HTR-8/SVneo (cell line): ENCODE results near the gene TAF1.
"Not testable (repeated sequence)": the region's sequence is repeated elsewhere in the genome, so short reads cannot be mapped to it uniquely, and the experiment has no call there.

ENCODE experiments used
- DNase-seq: peaks from one replicate; pipeline ENCODE4 v3.0.0; 2011; ENCODE audit warnings: low spot score, mixed read lengths; ENCODE audit not compliant: insufficient read length
- FAIRE-seq: peaks from 2 replicates; lab custom pipeline; 2011; peaks lifted over from hg19 to GRCh38; lab: Jason Lieb, UNC

TAF1 gene

GRCh38 chrX:71400710-71401109 lies 34.6 kb downstream of the TAF1 start:
- DNase-seq (no peak), FAIRE-seq (no peak)

GRCh38 chrX:71416260-71416659 lies 50.1 kb downstream of the TAF1 start:
- DNase-seq = not testable (repeated sequence)
- peak; percentile 89 for FAIRE-seq

- DNase-seq (no peak), FAIRE-seq (peak; percentile 23)
Measured at GRCh38 chrX:71420686-71421085, 54.5 kb downstream of the TAF1 start.

GRCh38 chrX:71432733-71433132 lies 66.6 kb downstream of the TAF1 start:
- DNase-seq (no peak), FAIRE-seq (no peak)

GRCh38 chrX:71438750-71439149 lies 72.6 kb downstream of the TAF1 start:
- no peak for DNase-seq
- FAIRE-seq = no peak

GRCh38 chrX:71439420-71439819 lies 73.3 kb downstream of the TAF1 start:
- FAIRE-seq (no peak), DNase-seq (no peak)

- FAIRE-seq (peak; percentile 42), DNase-seq (no peak)
Measured at GRCh38 chrX:71439896-71440295, 73.7 kb downstream of the TAF1 start.

GRCh38 chrX:71440401-71440800 lies 74.2 kb downstream of the TAF1 start:
- no peak for FAIRE-seq
- DNase-seq = no peak

- not testable (repeated sequence) for DNase-seq, FAIRE-seq
Measured at GRCh38 chrX:71441809-71442208, 75.7 kb downstream of the TAF1 start.

GRCh38 chrX:71450433-71451106 lies 84.4 kb downstream of the TAF1 start:
- DNase-seq = no peak
- no peak for FAIRE-seq

- DNase-seq, FAIRE-seq: not testable (repeated sequence)
Measured at GRCh38 chrX:71451518-71451917, 85.4 kb downstream of the TAF1 start.

GRCh38 chrX:71453056-71453455 lies 86.9 kb downstream of the TAF1 start:
- FAIRE-seq (no peak), DNase-seq (no peak)

GRCh38 chrX:71454222-71454621 lies 88.1 kb downstream of the TAF1 start:
- FAIRE-seq = no peak
- DNase-seq = no peak

- FAIRE-seq = no peak
- DNase-seq = no peak
Measured at GRCh38 chrX:71458866-71459265, 92.7 kb downstream of the TAF1 start.

GRCh38 chrX:71464968-71465367 lies 98.8 kb downstream of the TAF1 start:
- DNase-seq (no peak), FAIRE-seq (no peak)

GRCh38 chrX:71466979-71467523 lies 100.9 kb downstream of the TAF1 start:
- DNase-seq = no peak
- no peak for FAIRE-seq

GRCh38 chrX:71475785-71476540 lies 109.8 kb downstream of the TAF1 start:
- DNase-seq (no peak), FAIRE-seq (peak; percentile 59)

- DNase-seq (no peak), FAIRE-seq (no peak)
Measured at GRCh38 chrX:71482228-71482958, 116.2 kb downstream of the TAF1 start.

GRCh38 chrX:71487814-71488213 lies 121.7 kb downstream of the TAF1 start:
- no peak for FAIRE-seq
- DNase-seq = no peak

GRCh38 chrX:71489540-71489939 lies 123.4 kb downstream of the TAF1 start:
- FAIRE-seq = no peak

More at GRCh38 chrX:71489540-71489939, 123.4 kb downstream of the TAF1 start:
- DNase-seq = no peak
